ENCODE results near the gene NRXN2. TPM values are rescaled to one million over a fixed set of nuclear protein-coding genes. Genes with fewer than 3 reads are reported as not detected.

Gene NRXN2
- total RNA-seq, 1 donor from 2014 or later: not detected

DNA sequence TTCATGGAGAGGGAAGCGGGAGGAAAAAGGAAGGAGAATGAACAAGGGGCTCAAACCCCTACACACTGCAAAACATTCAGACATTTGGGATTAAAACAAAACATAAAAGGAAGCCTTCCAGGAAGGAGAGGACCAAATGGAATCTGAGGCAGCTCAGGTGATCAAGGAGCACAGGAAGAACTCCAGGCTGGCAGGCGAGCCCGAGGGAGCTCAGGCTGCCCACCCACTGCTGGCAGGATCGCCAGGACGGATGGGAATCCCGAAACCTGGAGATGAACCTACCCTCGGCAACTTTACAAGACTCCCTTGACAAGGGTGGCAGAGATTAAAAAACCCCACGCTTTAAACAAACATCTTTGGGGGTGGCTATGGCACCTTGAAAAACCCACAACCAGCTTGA lies 41.8 kb upstream of the NRXN2 start:
- TF ChIP-seq, protein P1, sequence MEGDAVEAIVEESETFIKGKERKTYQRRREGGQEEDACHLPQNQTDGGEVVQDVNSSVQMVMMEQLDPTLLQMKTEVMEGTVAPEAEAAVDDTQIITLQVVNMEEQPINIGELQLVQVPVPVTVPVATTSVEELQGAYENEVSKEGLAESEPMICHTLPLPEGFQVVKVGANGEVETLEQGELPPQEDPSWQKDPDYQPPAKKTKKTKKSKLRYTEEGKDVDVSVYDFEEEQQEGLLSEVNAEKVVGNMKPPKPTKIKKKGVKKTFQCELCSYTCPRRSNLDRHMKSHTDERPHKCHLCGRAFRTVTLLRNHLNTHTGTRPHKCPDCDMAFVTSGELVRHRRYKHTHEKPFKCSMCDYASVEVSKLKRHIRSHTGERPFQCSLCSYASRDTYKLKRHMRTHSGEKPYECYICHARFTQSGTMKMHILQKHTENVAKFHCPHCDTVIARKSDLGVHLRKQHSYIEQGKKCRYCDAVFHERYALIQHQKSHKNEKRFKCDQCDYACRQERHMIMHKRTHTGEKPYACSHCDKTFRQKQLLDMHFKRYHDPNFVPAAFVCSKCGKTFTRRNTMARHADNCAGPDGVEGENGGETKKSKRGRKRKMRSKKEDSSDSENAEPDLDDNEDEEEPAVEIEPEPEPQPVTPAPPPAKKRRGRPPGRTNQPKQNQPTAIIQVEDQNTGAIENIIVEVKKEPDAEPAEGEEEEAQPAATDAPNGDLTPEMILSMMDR (IDR thresholded peaks at IDR 0.05; ENCODE audit: insufficient read depth, low read length, severe bottlenecking): no peak
- no peaks in the 10 kb centered on the region for H3K27me3 ChIP-seq (ENCODE audit: control insufficient read depth, insufficient read depth, low read length)
- DNase-seq (ENCODE audit: low read depth) (no peak), FAIRE-seq (no peak)
- H3K36me3 ChIP-seq (ENCODE audit: control insufficient read depth, insufficient read depth, low read length): peaks cover 48% of the 10 kb centered on the region
- no peak overlapping the region for H3K4me3 ChIP-seq (ENCODE audit: low read depth, low read length)

- H3K36me3 ChIP-seq (ENCODE audit: control insufficient read depth, insufficient read depth, low read length): peaks cover 44% of the 10 kb centered on the region
- FAIRE-seq: no peak
Observed at GRCh38 chr11:64764040-64764611, 41.1 kb upstream of the NRXN2 start.

DNA sequence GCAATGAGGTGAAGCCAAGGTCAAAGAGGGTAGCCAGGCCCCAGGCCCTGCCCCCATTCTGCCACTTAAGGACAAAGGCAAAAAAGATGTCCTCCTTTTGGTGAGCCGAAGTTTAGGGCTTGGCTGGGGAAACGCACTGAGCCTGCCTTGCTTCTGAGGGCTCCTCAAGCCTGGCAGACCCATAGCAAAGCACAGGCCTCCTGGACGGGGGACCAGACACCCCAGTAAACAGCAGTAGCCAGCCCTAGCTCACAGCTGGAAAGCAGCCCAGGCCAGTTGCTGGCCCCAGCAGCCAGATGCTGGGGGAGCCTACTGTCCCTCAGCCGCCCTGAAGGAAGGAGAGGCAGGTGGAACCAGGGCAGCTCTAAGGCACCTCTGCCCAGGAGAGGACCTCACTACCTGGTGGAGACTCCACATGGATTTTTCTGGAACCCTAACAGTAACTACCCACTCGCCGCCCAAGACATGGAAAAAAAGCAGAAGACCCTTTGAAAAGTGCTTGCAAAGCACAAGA lies 40.6 kb upstream of the NRXN2 start:
- DNase-seq (ENCODE audit: low read depth) (no peak), FAIRE-seq (no peak)
- Histone ChIP-seq H3K36me3 (ENCODE audit: control insufficient read depth, insufficient read depth, low read length) (peaks cover 39% of the 10 kb centered on the region), H3K27me3 (ENCODE audit: control insufficient read depth, insufficient read depth, low read length) (no peaks in the 10 kb centered on the region), H3K4me3 (ENCODE audit: low read depth, low read length) (no peak overlapping the region)
- TF ChIP-seq, protein P1 (IDR thresholded peaks at IDR 0.05; ENCODE audit: insufficient read depth, low read length, severe bottlenecking): no peak

More at GRCh38 chr11:64764040-64764611, 41.1 kb upstream of the NRXN2 start:
- no peak for DNase-seq (ENCODE audit: low read depth)
- Histone ChIP-seq H3K27me3 (ENCODE audit: control insufficient read depth, insufficient read depth, low read length) (no peaks in the 10 kb centered on the region), H3K4me3 (ENCODE audit: low read depth, low read length) (no peak overlapping the region)
- TF ChIP-seq, protein P1 (IDR thresholded peaks at IDR 0.05; ENCODE audit: insufficient read depth, low read length, severe bottlenecking): no peak

GRCh38 chr11:64762674-64763525 lies 39.9 kb upstream of the NRXN2 start:
- FAIRE-seq: peak; percentile 7
- Histone ChIP-seq H3K4me3 (ENCODE audit: low read depth, low read length) (no peak overlapping the region), H3K36me3 (ENCODE audit: control insufficient read depth, insufficient read depth, low read length) (peaks cover 32% of the 10 kb centered on the region), H3K27me3 (ENCODE audit: control insufficient read depth, insufficient read depth, low read length) (no peaks in the 10 kb centered on the region)
- TF ChIP-seq, protein P1 (IDR thresholded peaks at IDR 0.05; ENCODE audit: insufficient read depth, low read length, severe bottlenecking): no peak
- DNase-seq (ENCODE audit: low read depth): peak; percentile 74

- DNase-seq (ENCODE audit: low read depth): peak; percentile 61
- Histone ChIP-seq H3K27me3 (ENCODE audit: control insufficient read depth, insufficient read depth, low read length) (no peaks in the 10 kb centered on the region), H3K36me3 (ENCODE audit: control insufficient read depth, insufficient read depth, low read length) (peaks cover 27% of the 10 kb centered on the region), H3K4me3 (ENCODE audit: low read depth, low read length) (no peak overlapping the region)
- FAIRE-seq: peak; percentile 81
- TF ChIP-seq, protein P1 (IDR thresholded peaks at IDR 0.05; ENCODE audit: insufficient read depth, low read length, severe bottlenecking): no peak
Observed at GRCh38 chr11:64762277-64762673, 39.3 kb upstream of the NRXN2 start.

All from bronchial epithelial cell (primary cell).